Motor neuron (in vitro differentiated cells): Measurements from ENCODE around the gene CYP2A13. TPM values are rescaled to one million over a fixed set of nuclear protein-coding genes. Genes with fewer than 3 reads are reported as not detected.

Source experiments
- total RNA-seq, 8 experiments: library from RNA; unstranded; fragments of 300-600 nt; gene quantifications; 2 replicates each; pipeline versions ENCODE4 v1.2.3 to v1.2.4, GENCODE V29; 2022

Gene CYP2A13
- total RNA-seq, 8 experiments from 2014 or later = not detected

Other genes with a start within 250 kb of the CYP2A13 start
- 1 to 10 TPM in 3 of 8 experiments, under 1 TPM in 2, not detected in 3; 0.16 to 2.0 (median 1.4) TPM for gene CYP2A6, start 238.0 kb upstream of the CYP2A13 start, total RNA-seq
- gene CYP2A7, start 206.2 kb upstream of the CYP2A13 start, total RNA-seq = 1 to 10 TPM in 1 of 8 experiments, under 1 TPM in 4, not detected in 3; 0.17 to 1.1 (median 0.45) TPM
- under 1 TPM in 4 of 8 experiments, not detected in 4; 0.17 to 0.63 (median 0.22) TPM for gene CYP2B6, start 97.2 kb upstream of the CYP2A13 start, total RNA-seq
- 1 to 10 TPM in 4 of 8 experiments, under 1 TPM in 1, not detected in 3; 0.18 to 4.2 (median 1.4) TPM for gene CYP2F1, start 26.0 kb downstream of the CYP2A13 start, total RNA-seq
- gene CYP2S1, start 104.8 kb downstream of the CYP2A13 start, total RNA-seq = 1 to 10 TPM in 2 of 8 experiments, under 1 TPM in 5, not detected in 1; 0.13 to 2.2 (median 1.00) TPM
- 10 to 100 TPM in 2 of 8 experiments, 1 to 10 TPM in 4, under 1 TPM in 2; 0.55 to 20.8 (median 4.9) TPM for gene AXL, start 130.8 kb downstream of the CYP2A13 start, total RNA-seq
- 100 to 1,000 TPM in 6 of 8 experiments, 10 to 100 TPM in 2; 79.3 to 196 (median 113) TPM for gene HNRNPUL1, start 175.9 kb downstream of the CYP2A13 start, total RNA-seq
- 10 to 100 TPM in 3 of 8 experiments, 1 to 10 TPM in 5; 6.6 to 25.0 (median 9.7) TPM for gene CCDC97, start 221.7 kb downstream of the CYP2A13 start, total RNA-seq